A549 treated with AZD9567 at 1 μM for 4 hours (cell line): ENCODE data around the gene STING1. TPM values are rescaled to one million over a fixed set of nuclear protein-coding genes. Genes with fewer than 3 reads are reported as not detected.

Source experiments
- total RNA-seq: library from RNA; stranded (reverse); fragments of 200-300 nt; extraction: Qiagen RNA extraction; gene quantifications from 5 replicates; pipeline ENCODE4 v1.2.3, GENCODE V29; 2022; ENCODE audit not compliant: insufficient read depth

Gene STING1
- total RNA-seq, result 0.63 to 1.00 TPM (median 0.80 TPM) in 4 of 5 replicates, not detected in the other

GRCh38 chr5:139482050-139482889 is at the start of gene STING1:
Gene STING1, minus strand, starts transcription at chr5:139482758. Its CDS starts 1,054 bp downstream, at chr5:139481704.

GRCh38 chr5:139470821-139471300 is 11.7 kb downstream of the STING1 start, which contains the start of gene SMIM33:
Gene SMIM33, plus strand, starts transcription at chr5:139471004. Its CDS starts 118 bp downstream, at chr5:139471122.

GRCh38 chr5:139462586-139463276 is 19.8 kb downstream of the STING1 start, which contains the start of gene ECSCR:
Gene ECSCR, minus strand, starts transcription at chr5:139462743. Its CDS starts 73 bp downstream, at chr5:139462670.

GRCh38 chr5:139439013-139439903 is 43.3 kb downstream of the STING1 start, which contains the start of gene DNAJC18:
Gene DNAJC18, minus strand, starts transcription at chr5:139439525. Its CDS starts 80 bp downstream, at chr5:139439445.

Other genes with a start within 250 kb of the STING1 start
- 136 to 195 TPM (median 189 TPM) in 5 replicates for gene MATR3, start 189.0 kb downstream of the STING1 start, total RNA-seq
- gene PAIP2, start 140.9 kb downstream of the STING1 start, total RNA-seq, result 81.4 to 98.0 TPM (median 87.0 TPM) in 5 replicates
- gene SLC23A1, start 99.5 kb downstream of the STING1 start, total RNA-seq, result 1.1 to 1.9 TPM (median 1.6 TPM) in 4 of 5 replicates, not detected in the other
- gene MZB1, start 92.8 kb downstream of the STING1 start, total RNA-seq, result 0.09 TPM in 1 of 5 replicates, not detected in the others
- 0.16 to 0.31 TPM (median 0.28 TPM) in 4 of 5 replicates, not detected in the other for gene PROB1, start 87.7 kb downstream of the STING1 start, total RNA-seq
- 3.0 to 5.7 TPM (median 5.0 TPM) in 5 replicates for gene SPATA24, start 78.7 kb downstream of the STING1 start, total RNA-seq
- gene DNAJC18, start 43.2 kb downstream of the STING1 start, total RNA-seq, result 5.7 to 9.2 TPM (median 8.6 TPM) in 5 replicates
- gene ECSCR, start 20.0 kb downstream of the STING1 start, total RNA-seq, result not detected in 5 replicates
- not detected in 5 replicates for gene SMIM33, start 11.8 kb downstream of the STING1 start, total RNA-seq
- gene UBE2D2, start 78.6 kb upstream of the STING1 start, total RNA-seq, result 136 to 182 TPM (median 171 TPM) in 5 replicates
- gene CXXC5, start 165.6 kb upstream of the STING1 start, total RNA-seq, result 8.9 to 15.1 TPM (median 14.9 TPM) in 5 replicates